ENCODE results near the gene PGAP1.

Gene PGAP1

GRCh38 chr2:196926562-196927375 lies at the start of gene PGAP1:
Gene PGAP1 (minus strand): TSS chr2:196926707. CDS start chr2:196926616, 91 bp downstream.
- DNase-seq = peak; percentile 96

GRCh38 chr2:196974970-196975369 lies 48.5 kb upstream of the PGAP1 start:
- DNase-seq = no peak

- no peak for DNase-seq
Observed at GRCh38 chr2:196971574-196972279, 45.2 kb upstream of the PGAP1 start.

- DNase-seq = no peak
Observed at GRCh38 chr2:196970099-196970498, 43.6 kb upstream of the PGAP1 start.

- no peak for DNase-seq
Observed at GRCh38 chr2:196968516-196968915, 42.0 kb upstream of the PGAP1 start.

GRCh38 chr2:196967775-196968174 lies 41.3 kb upstream of the PGAP1 start:
- DNase-seq = no peak

- DNase-seq = no peak
Observed at GRCh38 chr2:196967116-196967515, 40.6 kb upstream of the PGAP1 start.

GRCh38 chr2:196966061-196966460 lies 39.6 kb upstream of the PGAP1 start:
- DNase-seq = no peak

GRCh38 chr2:196965651-196966050 lies 39.1 kb upstream of the PGAP1 start:
- DNase-seq = no peak

- DNase-seq = peak; percentile 40
Observed at GRCh38 chr2:196963961-196964360, 37.5 kb upstream of the PGAP1 start.

- peak; percentile 15 for DNase-seq
Observed at GRCh38 chr2:196963043-196963442, 36.5 kb upstream of the PGAP1 start.

GRCh38 chr2:196962325-196962724 lies 35.8 kb upstream of the PGAP1 start:
- DNase-seq = no peak

GRCh38 chr2:196961889-196962288 lies 35.4 kb upstream of the PGAP1 start:
- DNase-seq = no peak

GRCh38 chr2:196959734-196960338 lies 33.3 kb upstream of the PGAP1 start:
- peak; percentile 60 for DNase-seq

GRCh38 chr2:196959281-196959680 lies 32.8 kb upstream of the PGAP1 start:
- no peak for DNase-seq

GRCh38 chr2:196957881-196958525 lies 31.5 kb upstream of the PGAP1 start:
- no peak for DNase-seq

GRCh38 chr2:196957442-196957841 lies 30.9 kb upstream of the PGAP1 start:
- no peak for DNase-seq

- no peak for DNase-seq
Observed at GRCh38 chr2:196956069-196956468, 29.6 kb upstream of the PGAP1 start.

- no peak for DNase-seq
Observed at GRCh38 chr2:196955036-196955435, 28.5 kb upstream of the PGAP1 start.

GRCh38 chr2:196954001-196954400 lies 27.5 kb upstream of the PGAP1 start:
- DNase-seq = peak; percentile 58

- no peak for DNase-seq
Observed at GRCh38 chr2:196952936-196953335, 26.4 kb upstream of the PGAP1 start.

- no peak for DNase-seq
Observed at GRCh38 chr2:196951973-196952372, 25.5 kb upstream of the PGAP1 start.

GRCh38 chr2:196949116-196949515 lies 22.6 kb upstream of the PGAP1 start:
- DNase-seq = peak; percentile 23

Data from DMS53 (cell line).